Measurements from ENCODE around the gene HS1BP3. TPM values are rescaled to one million over a fixed set of nuclear protein-coding genes. Genes with fewer than 3 reads are reported as not detected.

HS1BP3 gene
- total and polyA plus RNA-seq, 8 donors, result 12.5 to 39.7 (median 13.4) TPM

GRCh38 chr2:20663196-20664070 lies 12.5 kb upstream of the HS1BP3 start:
- DNase-seq (peak in 1 of 4 donors; percentile 40), ATAC-seq (no peak)
- no peaks in the 10 kb centered on the region for H3K9me3 ChIP-seq
- TF ChIP-seq, protein P1, sequence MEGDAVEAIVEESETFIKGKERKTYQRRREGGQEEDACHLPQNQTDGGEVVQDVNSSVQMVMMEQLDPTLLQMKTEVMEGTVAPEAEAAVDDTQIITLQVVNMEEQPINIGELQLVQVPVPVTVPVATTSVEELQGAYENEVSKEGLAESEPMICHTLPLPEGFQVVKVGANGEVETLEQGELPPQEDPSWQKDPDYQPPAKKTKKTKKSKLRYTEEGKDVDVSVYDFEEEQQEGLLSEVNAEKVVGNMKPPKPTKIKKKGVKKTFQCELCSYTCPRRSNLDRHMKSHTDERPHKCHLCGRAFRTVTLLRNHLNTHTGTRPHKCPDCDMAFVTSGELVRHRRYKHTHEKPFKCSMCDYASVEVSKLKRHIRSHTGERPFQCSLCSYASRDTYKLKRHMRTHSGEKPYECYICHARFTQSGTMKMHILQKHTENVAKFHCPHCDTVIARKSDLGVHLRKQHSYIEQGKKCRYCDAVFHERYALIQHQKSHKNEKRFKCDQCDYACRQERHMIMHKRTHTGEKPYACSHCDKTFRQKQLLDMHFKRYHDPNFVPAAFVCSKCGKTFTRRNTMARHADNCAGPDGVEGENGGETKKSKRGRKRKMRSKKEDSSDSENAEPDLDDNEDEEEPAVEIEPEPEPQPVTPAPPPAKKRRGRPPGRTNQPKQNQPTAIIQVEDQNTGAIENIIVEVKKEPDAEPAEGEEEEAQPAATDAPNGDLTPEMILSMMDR (IDR thresholded peaks at IDR 0.05), result no peak
- intact Hi-C loops (cut with DNase I), result loop anchor here in 1 of 2 donors (10.0 kb wide), 1 partner anchor 461 kb away; the partner anchor contains the start of gene TDRD15
- H3K27ac ChIP-seq, result no peak overlapping the region
- no peaks in the 10 kb centered on the region for H3K36me3 ChIP-seq
- no peak overlapping the region for H3K4me3 ChIP-seq
- H3K4me1 ChIP-seq, result peaks cover 6 to 26% of the 10 kb centered on the region in 2 donors
- H3K27me3 ChIP-seq, result peaks cover 62 to 97% of the 10 kb centered on the region in 2 donors

GRCh38 chr2:20662308-20662937 lies 11.5 kb upstream of the HS1BP3 start:
- Histone ChIP-seq H3K27me3 (peaks cover 52 to 87% of the 10 kb centered on the region in 2 donors), H3K36me3 (no peaks in the 10 kb centered on the region)

DNA sequence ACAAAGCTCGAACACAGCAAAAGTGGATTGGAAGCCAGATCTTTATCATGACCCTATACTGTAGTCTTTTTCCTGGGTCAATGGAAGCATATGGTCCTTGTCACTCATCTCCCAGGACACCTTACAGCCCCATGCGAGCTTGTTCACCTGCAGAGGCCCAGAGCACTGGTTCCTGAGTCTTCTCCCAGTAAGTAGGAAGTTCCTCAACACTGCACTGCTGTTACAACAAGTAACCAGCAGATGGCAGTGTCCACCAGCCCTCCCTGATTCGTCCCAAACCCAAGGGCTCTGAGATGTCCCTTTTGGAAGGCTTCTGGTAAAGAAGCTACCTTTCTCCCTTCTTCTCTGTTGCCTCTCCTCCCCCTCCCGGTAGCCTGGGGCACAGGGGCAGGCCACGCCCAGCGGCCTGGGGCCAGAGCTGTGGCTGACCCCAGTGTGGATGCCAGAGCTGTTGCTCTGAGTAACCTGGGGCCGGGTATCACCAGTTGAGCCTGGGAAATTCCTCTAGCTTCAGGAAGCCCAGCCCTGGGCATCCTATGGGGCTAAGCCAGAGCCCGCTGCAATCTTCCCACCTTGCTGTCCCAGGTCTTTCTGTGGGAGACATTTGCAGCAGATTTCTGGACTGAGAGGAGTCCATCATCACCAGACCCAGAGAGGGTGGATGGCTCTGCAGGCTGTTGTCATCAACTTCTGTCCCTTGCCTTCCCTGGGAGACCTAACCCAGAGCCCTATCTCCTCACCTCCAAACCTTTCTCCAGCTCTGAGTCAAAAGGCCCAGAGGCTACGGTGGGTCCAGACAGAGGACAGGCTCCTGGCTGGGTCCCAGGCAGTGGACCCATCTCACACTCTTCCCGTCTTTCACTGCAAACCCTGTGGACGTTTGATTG lies 10.8 kb upstream of the HS1BP3 start:
- Histone ChIP-seq H3K36me3 (no peaks in the 10 kb centered on the region), H3K9me3 (no peaks in the 10 kb centered on the region), H3K27me3 (peaks cover 47 to 80% of the 10 kb centered on the region in 2 donors), H3K4me3 (no peak overlapping the region), H3K27ac (no peak overlapping the region), H3K4me1 (peaks cover 6 to 16% of the 10 kb centered on the region in 2 donors)
- DNase-seq (peak; percentile 61 to 82 (median 66)), ATAC-seq (peak; percentile 95)
- intact Hi-C loops (cut with DNase I), result loop anchor here in 1 of 2 donors (2.0 to 10.0 kb wide), 2 partner anchors 301 to 463 kb away; partner anchors contain the start of gene TDRD15
- TF ChIP-seq, protein P1 (IDR thresholded peaks at IDR 0.05), result peak; percentile 93 to 94

More at GRCh38 chr2:20662308-20662937, 11.5 kb upstream of the HS1BP3 start:
- ATAC-seq (no peak), DNase-seq (peak in 1 of 4 donors; percentile 11)
- H3K9me3 ChIP-seq, result no peaks in the 10 kb centered on the region
- TF ChIP-seq, protein P1 (IDR thresholded peaks at IDR 0.05), result no peak
- no peak overlapping the region for H3K4me3 ChIP-seq
- no peak overlapping the region for H3K27ac ChIP-seq
- intact Hi-C loops (cut with DNase I), result loop anchor here in 1 of 2 donors (10.0 kb wide), 1 partner anchor 462 kb away; the partner anchor contains the start of gene TDRD15
- peaks cover 6 to 22% of the 10 kb centered on the region in 2 donors for H3K4me1 ChIP-seq

DNA sequence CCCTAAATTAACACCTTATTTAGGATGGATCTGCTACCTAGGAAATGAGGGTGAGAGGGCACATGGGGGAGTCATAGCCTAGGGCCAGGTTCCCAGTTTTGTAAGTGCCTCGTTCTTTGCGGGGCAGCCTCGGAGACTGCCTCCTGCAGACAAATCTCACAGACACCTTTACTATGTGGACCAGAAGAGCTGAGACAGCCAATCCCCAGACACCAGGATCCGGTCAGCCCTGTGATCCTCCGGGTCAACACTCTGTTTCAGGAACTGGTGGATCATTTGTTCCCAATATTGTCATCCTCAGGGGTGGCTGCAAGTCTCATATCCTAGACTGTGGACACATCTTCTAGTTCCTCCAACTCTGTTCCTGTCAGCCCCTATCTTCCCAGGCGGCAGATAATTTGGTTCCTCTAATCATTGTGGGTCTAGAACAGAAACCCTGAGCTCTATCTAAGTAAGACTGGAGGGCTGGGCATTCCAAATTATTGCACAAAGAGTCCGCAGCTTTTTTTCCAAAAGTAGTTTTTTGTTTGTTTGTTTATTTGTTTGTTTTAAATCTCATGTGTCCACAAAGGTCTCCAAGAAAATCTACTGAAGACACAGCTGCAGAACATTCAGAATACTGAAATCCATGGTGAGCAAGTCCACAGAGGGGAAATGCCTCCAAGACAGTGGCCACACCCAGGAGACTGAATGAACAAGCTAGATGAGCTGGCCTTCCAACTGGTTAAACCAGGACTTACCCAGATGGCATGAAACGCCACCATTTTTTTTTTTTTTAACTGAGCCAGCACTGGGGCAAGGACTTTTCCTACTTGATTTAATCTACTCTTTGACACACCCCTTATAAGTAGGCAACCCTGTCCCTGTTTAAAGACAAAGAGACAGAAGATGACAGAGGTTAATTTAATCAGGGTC lies 9.9 kb upstream of the HS1BP3 start:
- DNase-seq (peak in 1 of 4 donors; percentile 22), ATAC-seq (peak; percentile 4)
- TF ChIP-seq, protein P1 (IDR thresholded peaks at IDR 0.05), result no peak
- Histone ChIP-seq H3K4me3 (no peak overlapping the region), H3K4me1 (peaks cover under 1 to 7% of the 10 kb centered on the region in 2 donors), H3K27me3 (peaks cover 38 to 71% of the 10 kb centered on the region in 2 donors), H3K36me3 (no peaks in the 10 kb centered on the region), H3K27ac (no peak overlapping the region), H3K9me3 (no peaks in the 10 kb centered on the region)
- intact Hi-C loops (cut with DNase I), result loop anchor here in 1 of 2 donors (2.0 to 10.0 kb wide), 2 partner anchors 302 to 464 kb away; partner anchors contain the start of gene TDRD15

Data from left lung (tissue), 10 donors.